Measurements from ENCODE around the gene TEAD2.

TEAD2 gene

GRCh38 chr19:49295208-49295880 lies 66.9 kb downstream of the TEAD2 start:
- TF ChIP-seq POU2F2 (IDR thresholded peaks at IDR 0.05; ENCODE audit: low read depth, low read length) (no peak), PAX5 (IDR thresholded peaks at IDR 0.05; ENCODE audit: insufficient read depth, low read length, severe bottlenecking) (no peak), POLR2AphosphoS5 (IDR thresholded peaks at IDR 0.05; ENCODE audit: low read depth, low read length) (no peak), TAF1 (IDR thresholded peaks at IDR 0.05; ENCODE audit: low read depth, low read length) (no peak), SPI1 (IDR thresholded peaks at IDR 0.05; ENCODE audit: low read depth, low read length) (no peak), POLR2A (IDR thresholded peaks at IDR 0.05; ENCODE audit: low read depth, low read length) (no peak)
- no peak for FAIRE-seq
- DNase-seq (ENCODE audit: insufficient read length, low spot score) = no peak

GRCh38 chr19:49294401-49294800 lies 67.8 kb downstream of the TEAD2 start:
- DNase-seq (ENCODE audit: insufficient read length, low spot score) (no peak), FAIRE-seq (no peak)
- TF ChIP-seq POLR2A (IDR thresholded peaks at IDR 0.05; ENCODE audit: low read depth, low read length) = no peak
- TF ChIP-seq TAF1 (IDR thresholded peaks at IDR 0.05; ENCODE audit: low read depth, low read length) = no peak
- TF ChIP-seq POLR2AphosphoS5 (IDR thresholded peaks at IDR 0.05; ENCODE audit: low read depth, low read length) = no peak
- TF ChIP-seq SPI1 (IDR thresholded peaks at IDR 0.05; ENCODE audit: low read depth, low read length) = no peak
- no peak for TF ChIP-seq POU2F2 (IDR thresholded peaks at IDR 0.05; ENCODE audit: low read depth, low read length)
- no peak for TF ChIP-seq PAX5 (IDR thresholded peaks at IDR 0.05; ENCODE audit: insufficient read depth, low read length, severe bottlenecking)

All from GM12891 (cell line).